Activated naive CD4-positive, alpha-beta T cell treated with anti-CD3 and anti-CD28 coated beads, Interleukin-2, amount 50 U/mL, for 24 hours (primary cell): ENCODE results near the gene IQCB1.

Experiments
- H3K27ac Mint-ChIP-seq: one replicate; pipeline ENCODE4 v1.8.0; 2021; ENCODE audit warnings: mild to moderate bottlenecking, mixed read lengths
- H3K27me3 Mint-ChIP-seq: one replicate; pipeline ENCODE4 v1.8.0; 2021; ENCODE audit warnings: mixed read lengths
- H3K36me3 Mint-ChIP-seq: one replicate; pipeline ENCODE4 v1.8.0; 2021; ENCODE audit warnings: mixed read lengths
- H3K4me1 Mint-ChIP-seq: one replicate; pipeline ENCODE4 v1.8.0; 2021; ENCODE audit warnings: mixed read lengths
- H3K4me3 Mint-ChIP-seq: one replicate; pipeline ENCODE4 v1.8.0; 2021; ENCODE audit warnings: mild to moderate bottlenecking, mixed read lengths
- H3K9me3 Mint-ChIP-seq: one replicate; pipeline ENCODE4 v1.8.0; 2021; ENCODE audit warnings: mixed read lengths

The IQCB1 gene

GRCh38 chr3:121737644-121738043, 97.2 kb downstream of the IQCB1 start:
- Mint-ChIP-seq H3K36me3 (peaks cover 20% of the 10 kb centered on the region), H3K4me3 (no peak overlapping the region), H3K27ac (no peak overlapping the region), H3K4me1 (peaks cover 54% of the 10 kb centered on the region), H3K27me3 (no peaks in the 10 kb centered on the region), H3K9me3 (no peaks in the 10 kb centered on the region)

DNA sequence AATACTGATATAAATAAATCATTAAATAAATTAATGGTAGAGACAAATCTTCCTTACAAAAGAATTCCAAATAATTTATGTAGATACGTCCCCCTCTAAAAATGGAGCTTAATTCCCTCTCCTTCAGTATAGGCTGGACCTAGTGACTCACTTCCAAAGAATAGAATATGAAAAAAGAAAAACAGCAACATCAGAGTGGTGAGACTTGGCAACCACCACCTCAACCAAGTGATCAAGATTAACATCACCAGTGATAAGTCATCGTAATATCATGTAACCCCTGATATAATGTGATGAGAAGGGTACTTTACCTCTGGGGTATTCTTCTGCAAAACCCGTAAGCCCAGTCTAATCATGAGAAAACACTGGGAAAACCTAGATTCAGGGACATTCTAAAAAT, 98.7 kb downstream of the IQCB1 start:
- H3K4me3 Mint-ChIP-seq: no peak overlapping the region
- H3K4me1 Mint-ChIP-seq: peaks cover 52% of the 10 kb centered on the region
- H3K27ac Mint-ChIP-seq: no peak overlapping the region
- no peaks in the 10 kb centered on the region for H3K9me3 Mint-ChIP-seq
- no peaks in the 10 kb centered on the region for H3K27me3 Mint-ChIP-seq
- H3K36me3 Mint-ChIP-seq: peaks cover 17% of the 10 kb centered on the region

DNA sequence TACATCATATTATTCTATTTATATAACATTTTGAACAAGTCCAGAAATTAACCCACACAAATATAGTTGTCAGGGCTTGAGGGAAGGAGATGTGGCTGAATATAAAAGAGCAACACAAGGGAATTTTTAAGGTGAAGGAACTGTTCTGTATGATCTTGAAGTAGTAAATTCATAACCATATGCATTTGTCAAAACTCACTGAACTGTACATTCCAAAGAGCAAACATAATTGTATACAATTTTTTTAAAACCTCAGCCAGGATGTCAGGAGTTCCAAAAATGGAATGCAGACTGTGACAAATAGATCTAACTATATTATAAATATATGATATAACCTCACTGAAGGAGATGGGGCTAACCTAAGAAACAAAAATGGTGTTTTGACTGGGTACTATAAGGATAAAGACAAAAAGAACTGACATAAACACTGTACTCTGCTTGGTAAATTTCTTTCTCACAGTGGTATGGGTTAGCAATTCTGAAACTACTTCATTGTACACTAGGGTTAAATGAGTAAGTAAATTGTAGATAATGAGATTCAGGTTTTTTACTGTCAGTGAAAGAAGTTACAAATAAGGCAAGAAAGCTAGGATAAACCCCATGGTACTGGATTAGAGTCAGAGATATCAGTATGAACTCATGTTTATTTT, 99.7 kb downstream of the IQCB1 start:
- Mint-ChIP-seq H3K27me3 (no peaks in the 10 kb centered on the region), H3K4me1 (peaks cover 49% of the 10 kb centered on the region), H3K4me3 (no peak overlapping the region), H3K27ac (no peak overlapping the region), H3K36me3 (peaks cover 16% of the 10 kb centered on the region), H3K9me3 (no peaks in the 10 kb centered on the region)

DNA sequence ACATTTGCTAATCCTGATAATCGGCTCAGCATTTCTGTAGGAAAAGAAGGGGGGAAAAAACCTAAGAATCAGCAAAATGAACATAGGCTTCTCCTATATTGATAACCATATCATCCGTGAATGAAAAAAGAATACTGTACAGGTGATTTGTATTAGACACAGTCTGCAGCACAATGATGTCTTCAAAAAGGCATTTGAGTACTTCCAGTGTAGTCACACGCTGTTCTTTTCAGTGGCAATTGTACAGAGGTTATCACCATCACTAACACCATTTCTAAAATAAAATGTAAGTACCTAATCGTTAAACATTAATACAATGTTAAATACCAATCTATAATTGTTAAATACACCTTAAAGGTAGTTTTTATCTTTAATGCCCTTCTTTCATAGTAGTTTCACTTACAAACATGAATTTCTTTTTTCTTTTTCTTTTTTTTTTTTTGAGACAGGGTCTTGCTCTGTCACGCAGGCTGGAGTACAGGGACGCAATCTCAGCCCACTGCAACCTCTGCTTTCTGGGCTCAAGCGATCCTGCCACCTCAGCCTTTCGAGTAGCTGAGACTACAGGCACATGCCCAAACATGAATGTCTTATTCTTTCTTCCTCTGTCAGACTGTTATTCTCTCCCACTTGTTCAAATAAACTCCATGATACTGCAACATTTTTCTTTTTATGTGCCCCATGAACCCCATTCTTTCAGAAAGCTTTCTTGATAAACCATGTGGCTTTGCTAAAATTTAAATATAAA, 103.7 kb downstream of the IQCB1 start:
- no peaks in the 10 kb centered on the region for H3K9me3 Mint-ChIP-seq
- H3K4me1 Mint-ChIP-seq: peaks cover 20% of the 10 kb centered on the region
- no peak overlapping the region for H3K4me3 Mint-ChIP-seq
- H3K27me3 Mint-ChIP-seq: no peaks in the 10 kb centered on the region
- H3K27ac Mint-ChIP-seq: no peak overlapping the region
- H3K36me3 Mint-ChIP-seq: peaks cover 12% of the 10 kb centered on the region

- no peaks in the 10 kb centered on the region for H3K27me3 Mint-ChIP-seq
- H3K9me3 Mint-ChIP-seq: no peaks in the 10 kb centered on the region
- no peak overlapping the region for H3K27ac Mint-ChIP-seq
- no peak overlapping the region for H3K4me3 Mint-ChIP-seq
- peaks cover 16% of the 10 kb centered on the region for H3K4me1 Mint-ChIP-seq
- peaks cover 41% of the 10 kb centered on the region for H3K36me3 Mint-ChIP-seq
These were observed 110.7 kb downstream of the IQCB1 start for GRCh38 chr3:121724130-121724529.

GRCh38 chr3:121723485-121723884, 111.4 kb downstream of the IQCB1 start:
- no peak overlapping the region for H3K4me3 Mint-ChIP-seq
- H3K27ac Mint-ChIP-seq: no peak overlapping the region

GRCh38 chr3:121722411-121722810, 112.4 kb downstream of the IQCB1 start:
- Mint-ChIP-seq H3K36me3 (peaks cover 40% of the 10 kb centered on the region), H3K9me3 (no peaks in the 10 kb centered on the region), H3K27ac (peak overlapping the region; percentile 46), H3K27me3 (no peaks in the 10 kb centered on the region), H3K4me3 (no peak overlapping the region), H3K4me1 (peaks cover 31% of the 10 kb centered on the region)

More at GRCh38 chr3:121723485-121723884, 111.4 kb downstream of the IQCB1 start:
- no peaks in the 10 kb centered on the region for H3K27me3 Mint-ChIP-seq
- H3K9me3 Mint-ChIP-seq: no peaks in the 10 kb centered on the region
- peaks cover 20% of the 10 kb centered on the region for H3K4me1 Mint-ChIP-seq
- peaks cover 41% of the 10 kb centered on the region for H3K36me3 Mint-ChIP-seq

- H3K4me1 Mint-ChIP-seq: peaks cover 37% of the 10 kb centered on the region
- H3K36me3 Mint-ChIP-seq: peaks cover 43% of the 10 kb centered on the region
- H3K9me3 Mint-ChIP-seq: no peaks in the 10 kb centered on the region
- no peaks in the 10 kb centered on the region for H3K27me3 Mint-ChIP-seq
- peak overlapping the region; percentile 31 for H3K27ac Mint-ChIP-seq
- H3K4me3 Mint-ChIP-seq: no peak overlapping the region
These were observed 114.7 kb downstream of the IQCB1 start for GRCh38 chr3:121720163-121720562.
